GM23338 (cell line): ENCODE measurements around the gene RASL11B.

Experiments used
- CREB1 ChIP-seq: fragments of 250-450 bp; sonication (Bioruptor Pico); IDR thresholded peaks from 2 replicates; pipeline ENCODE4 v1.5.0; 2020; ENCODE audit warnings: low read depth, mild to moderate bottlenecking, moderate library complexity
- CTCF ChIP-seq, 2 experiments: fragments of 200-600 bp in 1 of 2; sonication (generic) in 1 of 2; conservative IDR thresholded peaks; 2 replicates each; pipeline versions ENCODE4 v1.5.1 to v1.6.1; 2016 to 2017; ENCODE audit warnings: antibody characterized with exemption in 2 of 2, low read depth in 2 of 2, mild to moderate bottlenecking in 2 of 2, moderate library complexity in 1 of 2
- ETS1 ChIP-seq: IDR thresholded peaks from 2 replicates; pipeline ENCODE4 v1.6.1; 2016; ENCODE audit warnings: antibody characterized with exemption
- EZH2 ChIP-seq: fragments of 200-600 bp; sonication (generic); IDR thresholded peaks from one replicate; pipeline ENCODE4 v1.8.0; 2017; ENCODE audit warnings: antibody characterized with exemption, mild to moderate bottlenecking, low read depth; ENCODE audit not compliant: unreplicated experiment
- EZH2phosphoT487 ChIP-seq: fragments of 200-600 bp; sonication (generic); IDR thresholded peaks from one replicate; pipeline ENCODE4 v1.8.1; 2018; ENCODE audit warnings: antibody characterized with exemption; ENCODE audit not compliant: unreplicated experiment
- JUNB ChIP-seq: IDR thresholded peaks from one replicate; pipeline ENCODE4 v1.6.1; 2016; ENCODE audit warnings: antibody characterized with exemption; ENCODE audit not compliant: unreplicated experiment
- NANOG ChIP-seq: IDR thresholded peaks from 2 replicates; pipeline ENCODE4 v1.6.1; 2016; ENCODE audit warnings: antibody characterized with exemption, borderline replicate concordance
- POLR2AphosphoS5 ChIP-seq: IDR thresholded peaks from 2 replicates; pipeline ENCODE4 v1.6.1; 2016; ENCODE audit warnings: antibody characterized with exemption, low read depth
- REST ChIP-seq: IDR thresholded peaks from one replicate; pipeline ENCODE4 v1.6.1; 2018; ENCODE audit warnings: antibody characterized with exemption; ENCODE audit not compliant: unreplicated experiment
- ZNF331 ChIP-seq: fragments of 250-450 bp; sonication (Bioruptor Pico); IDR thresholded peaks from 2 replicates; pipeline ENCODE4 v1.5.0; 2020; ENCODE audit warnings: low read depth, mild to moderate bottlenecking, moderate library complexity
- ZNF462 ChIP-seq: fragments of 250-450 bp; sonication (Bioruptor Pico); IDR thresholded peaks from 2 replicates; pipeline ENCODE4 v1.5.0; 2020; ENCODE audit warnings: mild to moderate bottlenecking, moderate library complexity

GRCh38 chr4:52861171-52861823, 820 bp upstream of the RASL11B start:
- TF ChIP-seq ETS1, result no peak
- TF ChIP-seq CTCF (conservative IDR thresholded peaks at IDR 0.05; ENCODE audit: low read depth in 2 of 2), result no peak
- no peak for TF ChIP-seq EZH2
- TF ChIP-seq EZH2phosphoT487, result no peak
- no peak for TF ChIP-seq ZNF331
- TF ChIP-seq CREB1 (CRISPR knock-in tag), result no peak
- TF ChIP-seq POLR2AphosphoS5, result no peak
- TF ChIP-seq REST, result no peak
- TF ChIP-seq NANOG, result no peak
- no peak for TF ChIP-seq JUNB
- TF ChIP-seq ZNF462, result no peak
